GM21529 (cell line): Measurements from ENCODE around the gene FGGY.

Experiments used
- ATAC-seq: cut with Tn5 transposase; IDR thresholded peaks from one replicate; pipeline ENCODE4 v1.9.1; 2021; ENCODE audit not compliant: unreplicated experiment

FGGY gene

DNA sequence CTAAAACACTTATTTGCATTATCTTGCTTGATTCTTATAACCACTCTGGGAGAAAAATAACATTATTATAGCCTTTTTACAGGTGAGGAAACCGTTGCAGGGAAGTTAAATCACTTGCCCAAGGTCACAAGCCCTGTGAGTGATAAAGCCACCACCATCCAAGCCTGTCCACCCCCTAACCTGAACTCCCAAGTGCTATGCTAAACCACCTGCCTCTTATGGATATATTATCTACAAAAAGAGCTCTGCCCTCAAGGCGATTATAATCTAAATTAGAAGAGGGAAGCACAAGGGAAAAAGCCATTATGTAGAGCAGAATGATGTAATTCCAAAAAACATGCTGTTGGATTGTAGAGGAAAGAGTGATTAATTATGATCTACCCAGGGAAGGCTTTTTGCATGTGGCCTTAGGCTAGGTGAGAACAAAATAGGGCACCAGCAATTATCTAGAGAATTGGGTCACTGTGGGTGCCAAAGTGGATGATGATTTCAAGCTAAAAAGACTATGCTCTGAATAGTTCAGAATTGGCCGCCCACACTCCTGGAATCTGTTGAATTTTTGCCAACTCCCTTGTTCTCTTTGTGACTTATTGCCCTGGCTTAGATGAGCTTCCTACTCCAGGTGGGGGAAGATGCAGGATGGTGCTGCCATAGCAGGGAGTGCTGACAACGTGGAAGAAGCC, 205.3 kb downstream of the FGGY start:
- no peak for ATAC-seq

DNA sequence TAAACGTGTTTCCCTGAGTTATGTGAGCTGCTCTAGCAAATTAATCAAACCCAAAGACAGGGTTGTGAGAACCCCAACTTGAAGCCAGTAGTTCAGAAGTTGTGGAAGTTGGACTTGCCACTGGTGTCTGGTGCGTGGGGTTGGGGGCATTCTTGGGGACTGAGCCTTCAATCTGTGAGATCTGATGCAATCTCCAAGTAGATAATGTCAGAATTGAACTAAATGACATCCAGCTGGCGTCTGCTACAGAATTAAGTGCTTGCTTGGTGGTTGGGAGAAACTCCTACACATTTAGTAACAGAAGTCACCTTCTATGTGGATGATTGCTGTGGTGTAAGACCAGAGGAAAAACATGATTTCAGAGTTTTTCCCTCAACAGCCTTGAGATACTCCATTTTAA, 207.4 kb downstream of the FGGY start:
- no peak for ATAC-seq

DNA sequence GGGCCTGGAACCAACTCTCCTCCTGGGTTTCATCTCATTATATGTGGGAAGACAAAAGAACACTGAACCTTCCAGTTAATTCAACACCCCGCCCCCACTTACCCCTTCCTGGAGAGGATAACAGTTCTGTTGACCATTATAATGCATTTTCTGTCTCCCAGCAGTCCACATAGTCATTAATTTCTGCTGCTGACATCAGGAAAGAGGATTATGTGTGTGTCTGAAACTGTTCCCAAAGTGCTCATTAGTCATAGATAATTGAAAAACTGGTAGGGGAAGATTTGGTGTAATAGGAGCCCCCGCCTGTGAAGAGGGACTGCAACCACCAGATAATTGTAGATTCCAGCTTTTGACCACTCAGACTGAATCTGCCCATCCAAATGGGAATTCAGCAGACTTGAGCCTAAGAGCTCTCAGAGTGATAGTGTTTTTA, 208.7 kb downstream of the FGGY start:
- no peak for ATAC-seq

DNA sequence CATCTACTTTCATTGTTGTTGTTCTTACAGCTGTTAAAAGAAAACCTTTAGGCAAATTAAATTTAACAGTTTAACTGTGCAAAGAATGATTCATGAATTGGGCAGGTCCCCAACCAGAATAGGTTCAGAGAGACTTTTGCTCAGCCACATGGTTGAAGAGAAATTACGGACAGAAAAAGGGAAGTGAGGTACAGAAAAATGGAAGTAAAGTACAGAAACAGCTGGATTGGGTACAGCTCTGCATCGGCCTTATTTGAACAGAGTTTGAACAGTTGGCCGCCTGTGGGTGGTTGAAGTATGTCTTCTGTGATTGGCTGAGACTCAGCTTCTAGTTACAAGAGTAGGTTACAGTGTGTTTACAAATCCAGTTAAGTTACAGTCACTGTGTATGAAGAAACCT, 210.1 kb downstream of the FGGY start:
- ATAC-seq, result peak; percentile 90

DNA sequence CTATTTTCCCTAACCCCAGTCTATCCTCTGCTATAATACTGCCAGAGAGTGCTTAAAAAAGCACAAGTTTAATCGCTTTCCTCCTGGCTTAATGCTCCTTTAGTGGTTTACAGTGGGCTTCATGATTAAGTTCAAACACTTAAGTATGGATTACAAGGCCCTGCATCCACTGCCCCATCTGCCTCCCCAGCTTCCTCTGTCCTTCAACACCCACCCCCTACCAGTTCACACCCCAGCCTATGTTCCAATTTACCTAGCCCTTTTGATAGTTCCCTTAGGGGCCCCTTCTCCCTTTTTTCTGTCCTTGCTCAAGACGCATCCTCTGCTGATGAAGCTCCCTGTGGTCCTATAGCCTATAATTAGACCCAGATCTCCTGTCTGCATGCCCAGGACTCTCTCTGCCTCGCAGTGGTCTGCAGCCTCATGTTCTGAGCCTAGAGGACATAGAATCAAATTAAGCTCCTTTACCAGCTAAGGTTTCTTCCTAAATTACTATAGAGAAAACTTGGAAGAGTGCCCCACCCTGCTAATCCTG, 212.5 kb downstream of the FGGY start:
- ATAC-seq, result no peak

DNA sequence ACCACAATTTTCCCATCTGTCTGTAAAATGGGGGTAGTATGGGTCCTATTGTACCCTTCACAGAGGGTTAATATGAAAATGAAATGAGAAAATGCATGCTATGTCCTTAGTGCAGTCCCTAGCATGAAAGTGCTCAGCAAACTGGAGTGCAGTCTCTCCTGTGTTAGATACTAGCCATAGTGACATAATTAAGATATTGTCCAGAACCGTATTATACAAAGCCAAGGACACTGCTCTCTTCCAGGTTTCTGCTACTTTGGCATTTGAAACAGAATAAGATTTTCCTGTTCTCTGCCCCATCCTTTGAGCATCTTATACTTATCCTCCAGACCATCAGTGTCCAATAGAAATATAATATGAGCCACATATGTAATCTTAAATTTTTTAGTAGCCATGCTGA, 213.4 kb downstream of the FGGY start:
- no peak for ATAC-seq

DNA sequence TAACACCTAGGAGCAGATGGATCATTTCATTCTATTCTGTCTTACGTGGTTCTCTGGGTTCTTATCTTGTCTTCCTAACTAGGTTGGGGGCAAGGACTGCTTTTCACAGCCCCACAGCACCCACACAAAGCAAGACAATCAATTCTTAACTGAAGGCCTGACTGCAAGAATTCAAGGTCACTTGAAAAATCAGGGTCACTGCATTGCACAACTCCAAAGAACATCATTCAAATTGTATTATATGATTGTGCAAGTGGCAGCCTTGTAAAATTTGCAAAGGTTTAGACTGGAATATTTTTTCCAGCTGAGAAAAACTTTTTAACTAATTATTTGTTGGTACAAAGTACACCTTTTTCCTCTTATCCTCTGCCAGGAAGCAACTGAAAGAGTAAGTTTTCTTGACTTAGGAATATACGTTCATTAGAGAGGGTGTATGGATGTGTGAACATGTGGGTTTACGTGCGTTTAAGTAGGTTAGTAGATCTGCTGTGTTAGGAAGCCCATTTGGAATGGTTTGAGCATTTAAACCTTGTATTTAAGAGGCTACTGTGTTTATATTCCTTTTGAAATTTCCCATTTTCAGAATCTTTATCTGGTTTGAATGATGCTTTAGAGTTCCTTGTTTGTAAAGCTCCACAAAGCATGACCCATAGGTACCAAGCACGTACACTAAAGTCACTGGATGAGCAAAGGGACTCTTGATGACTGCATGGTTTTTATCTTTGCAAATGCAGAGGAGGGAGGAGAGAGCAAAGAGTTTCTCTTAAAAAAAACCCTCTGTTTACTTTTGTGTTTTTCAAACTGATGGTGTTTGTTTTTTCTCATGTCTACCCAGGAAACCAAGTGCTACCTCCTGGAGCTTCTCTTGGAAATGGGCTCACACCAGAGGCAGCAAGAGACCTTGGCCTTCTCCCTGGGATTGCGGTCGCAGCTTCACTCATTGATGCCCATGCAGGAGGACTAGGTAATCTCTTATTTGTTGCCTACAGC, 214.9 kb downstream of the FGGY start:
- ATAC-seq, result no peak

DNA sequence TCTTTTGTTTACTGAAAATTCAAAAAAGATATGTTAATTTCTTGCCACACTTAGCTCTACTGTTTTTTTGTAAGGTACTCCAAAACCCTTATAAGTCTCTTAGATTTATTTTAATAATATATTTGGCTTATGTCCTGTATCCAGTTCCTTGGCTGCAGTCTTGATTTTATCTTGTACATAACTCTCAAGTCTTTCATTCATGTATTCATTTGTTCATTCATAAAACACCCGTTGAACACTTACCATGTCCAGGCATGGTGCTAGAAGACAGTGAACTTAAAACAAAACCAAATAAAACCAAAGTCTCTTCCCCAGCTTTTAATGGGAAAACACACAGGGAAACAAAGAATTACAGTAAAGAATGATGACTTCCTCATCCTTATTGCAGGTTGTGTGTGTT, 215.8 kb downstream of the FGGY start:
- no peak for ATAC-seq

DNA sequence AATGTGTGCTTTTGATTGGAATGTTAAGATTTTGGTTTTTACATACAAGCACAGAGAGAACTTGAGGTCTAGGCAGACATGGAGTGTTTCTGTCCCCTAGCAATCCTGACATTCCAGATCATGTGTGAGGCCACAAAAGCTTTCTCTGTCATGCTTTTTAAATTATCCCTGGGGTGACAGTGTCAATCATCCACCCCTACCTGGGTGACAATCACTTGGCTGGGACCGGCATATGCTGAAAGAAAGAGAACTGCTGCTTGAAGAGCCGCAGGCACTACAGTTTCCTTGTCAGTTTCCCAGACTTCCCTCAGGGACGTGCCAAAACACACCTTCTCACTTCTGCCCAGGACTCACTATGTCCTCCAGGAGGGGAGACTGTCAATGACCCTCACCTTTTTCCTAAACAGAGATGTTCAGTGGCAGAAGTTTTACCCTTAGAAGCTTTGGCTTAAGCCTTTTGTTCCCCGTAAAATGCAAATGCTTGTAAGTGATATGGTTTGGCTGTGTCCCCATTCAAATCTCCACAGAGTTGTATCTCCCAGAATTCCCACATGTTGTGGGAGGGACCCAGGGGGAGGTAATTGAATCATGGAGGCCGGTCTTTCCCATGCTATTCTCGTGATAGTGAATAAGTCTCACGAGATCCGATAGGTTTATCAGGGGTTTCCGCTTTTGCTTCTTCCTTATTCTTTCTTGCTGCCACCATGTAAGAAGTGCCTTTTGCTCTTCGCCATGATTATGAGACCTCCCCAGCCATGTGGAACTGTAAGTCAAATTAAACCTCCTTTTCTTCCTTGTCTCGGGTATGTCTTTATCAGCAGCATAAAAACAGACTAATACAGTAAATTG, 217.4 kb downstream of the FGGY start:
- ATAC-seq, result no peak

DNA sequence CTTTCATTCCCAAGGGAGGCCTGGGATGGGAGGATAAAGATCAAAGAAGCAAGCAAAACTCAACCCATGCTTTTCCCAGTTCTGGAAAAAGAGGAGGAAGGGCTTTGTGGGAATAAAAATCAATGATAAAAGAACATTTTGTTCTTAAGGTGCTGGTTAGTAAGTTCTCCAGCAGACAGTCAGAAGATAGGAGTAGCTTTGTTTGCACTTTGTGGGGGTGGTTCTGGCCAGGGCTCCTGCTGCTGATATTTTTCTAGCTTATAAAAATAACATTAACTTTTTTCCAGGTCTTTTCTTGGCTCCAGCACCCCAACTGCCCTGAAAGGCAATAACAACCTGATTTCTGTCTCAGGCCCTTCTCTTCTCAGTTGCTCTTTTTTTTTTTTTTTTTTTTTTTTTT, 220.0 kb downstream of the FGGY start:
- no peak for ATAC-seq

DNA sequence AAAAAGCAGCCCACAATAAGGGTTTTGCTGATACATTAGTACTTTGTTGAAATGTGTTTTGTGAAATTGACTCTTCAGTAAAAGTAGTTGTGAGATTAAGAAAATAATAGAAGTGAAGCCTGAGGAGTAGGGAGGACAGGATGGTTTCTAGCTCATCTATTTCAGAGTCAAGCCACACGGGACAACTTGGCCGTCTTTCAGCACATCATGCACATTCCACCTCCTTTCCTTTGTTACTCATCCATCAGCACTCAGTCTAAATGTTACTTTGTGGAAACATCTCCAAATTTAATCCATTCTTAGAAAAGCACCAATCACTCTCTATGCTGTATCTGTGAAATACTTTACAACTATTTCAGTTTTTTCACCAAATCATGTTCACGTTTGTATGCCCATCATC, 223.3 kb downstream of the FGGY start:
- ATAC-seq, result no peak

DNA sequence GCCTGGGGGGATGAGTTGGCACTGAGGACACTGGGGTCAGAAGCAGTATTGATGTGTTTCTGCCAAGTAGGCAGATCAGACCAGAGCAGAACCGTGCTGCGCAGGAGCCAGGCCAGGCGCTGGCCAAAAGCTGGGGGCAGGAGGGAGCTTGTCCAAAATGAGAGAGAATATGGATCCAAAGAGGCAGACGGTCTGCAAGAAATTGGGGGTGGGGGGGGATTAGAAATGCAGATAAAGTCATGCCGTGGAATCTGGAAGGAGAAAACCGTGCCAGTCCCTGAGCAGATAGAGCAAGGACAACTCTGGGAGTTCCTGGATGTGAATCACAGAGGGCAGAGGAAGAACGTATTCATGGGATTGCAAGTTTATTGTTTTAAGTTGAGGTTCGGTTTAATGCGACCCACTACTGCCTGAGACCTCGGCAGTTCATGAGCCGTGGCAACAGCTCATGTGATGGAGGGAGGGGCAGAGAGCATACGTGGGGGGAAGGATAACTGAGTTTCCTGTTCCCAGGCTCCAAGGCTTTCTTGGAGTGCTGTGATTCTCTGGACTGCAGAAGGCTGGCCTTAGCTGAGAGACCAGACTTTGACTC, 224.0 kb downstream of the FGGY start:
- ATAC-seq, result no peak

DNA sequence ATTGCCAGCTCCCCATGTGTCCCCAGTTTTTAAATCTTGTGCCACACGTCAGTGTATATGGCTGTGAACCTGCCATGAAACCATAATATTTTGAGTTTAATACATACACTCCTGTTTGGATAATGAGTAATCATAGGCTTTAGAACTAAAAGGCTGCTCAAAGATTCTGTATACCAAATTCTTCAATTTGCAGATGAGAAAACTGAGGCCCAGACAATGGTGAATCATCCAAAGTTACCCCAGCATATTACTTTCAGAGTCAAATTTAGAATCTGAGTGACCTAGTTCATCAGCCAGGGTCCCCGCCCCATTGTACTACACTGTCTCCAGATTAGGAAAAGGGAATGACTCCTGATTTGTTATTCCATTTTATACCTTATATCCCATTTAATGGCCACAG, 224.6 kb downstream of the FGGY start:
- no peak for ATAC-seq

DNA sequence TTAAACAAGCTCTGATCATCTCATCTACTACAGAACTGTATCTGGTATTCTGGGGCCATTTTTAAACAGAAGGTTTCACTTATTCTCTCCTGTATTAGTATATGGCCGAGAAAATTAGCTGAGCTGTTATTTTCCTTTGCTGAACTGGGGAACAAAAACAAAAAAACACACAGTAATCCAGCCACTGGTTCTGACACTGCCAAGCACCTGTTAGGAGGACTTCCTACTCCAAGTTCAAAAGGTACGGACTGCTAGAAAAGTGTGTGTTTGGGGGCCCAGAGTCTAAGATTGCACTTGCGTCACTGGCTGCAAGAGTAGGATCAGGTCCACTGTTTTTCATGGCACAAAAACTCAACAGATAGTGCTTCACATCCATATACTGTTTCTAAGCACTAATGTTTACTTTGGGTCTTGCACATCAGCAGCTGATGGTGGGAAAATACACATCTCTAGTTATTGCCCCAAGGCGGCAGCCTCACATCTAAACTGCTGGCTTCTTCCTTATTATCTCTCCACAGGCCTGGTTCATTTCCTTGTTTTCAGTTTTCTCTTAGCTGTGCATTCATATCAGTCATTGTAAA, 226.1 kb downstream of the FGGY start:
- ATAC-seq, result no peak

DNA sequence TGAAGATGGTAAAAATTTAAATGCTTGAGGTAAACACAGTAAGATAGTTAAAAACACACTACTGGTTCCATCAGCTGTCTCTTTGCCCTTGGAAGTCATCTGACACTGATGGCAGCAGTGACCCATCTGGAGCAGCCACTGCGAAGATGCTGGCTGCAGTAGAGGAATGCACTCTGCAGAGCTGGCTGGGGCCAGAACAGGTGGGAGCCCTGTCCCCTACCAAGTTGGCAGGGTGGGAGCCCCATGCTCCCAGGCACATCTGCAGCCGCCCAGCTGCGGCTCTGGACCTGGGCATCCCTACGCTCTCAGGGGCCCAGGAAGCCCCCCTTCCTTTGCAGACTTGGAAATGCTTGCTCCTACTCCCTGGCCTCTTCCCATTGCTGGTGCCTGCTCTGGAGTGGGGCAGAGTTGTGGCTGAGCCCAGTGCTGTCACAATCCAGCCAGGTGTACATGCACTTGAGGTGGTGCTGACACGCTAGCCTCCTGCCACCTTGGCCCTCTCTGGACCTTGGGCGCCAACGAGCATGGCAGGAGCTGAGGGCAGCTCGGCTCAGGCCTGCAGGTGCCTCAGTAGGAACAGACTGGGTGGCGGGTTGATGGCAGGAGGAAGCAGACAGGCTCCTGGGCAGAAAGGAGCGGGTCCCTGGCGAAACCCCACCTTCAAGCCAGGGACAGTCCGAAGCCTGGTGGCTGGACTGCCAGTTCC, 227.0 kb downstream of the FGGY start:
- no peak for ATAC-seq

DNA sequence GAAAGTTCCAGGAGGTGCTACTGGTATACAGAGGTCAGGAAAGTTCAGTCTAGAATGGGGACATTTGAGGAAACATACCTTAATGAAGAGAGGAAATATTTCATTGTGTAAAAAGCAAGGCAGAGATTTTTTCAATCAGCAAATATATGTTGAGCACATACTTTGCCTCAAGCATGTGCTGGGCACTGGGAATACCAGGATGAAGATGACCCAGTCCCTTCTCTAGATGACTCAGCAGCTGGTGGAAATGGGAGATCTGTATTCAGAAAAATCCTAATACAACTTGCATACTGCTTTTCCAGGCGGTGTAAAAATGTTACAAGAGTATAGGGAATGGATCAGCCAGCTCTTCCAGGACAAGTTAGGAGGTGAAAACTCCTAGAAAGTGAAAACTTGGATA, 229.3 kb downstream of the FGGY start:
- no peak for ATAC-seq

DNA sequence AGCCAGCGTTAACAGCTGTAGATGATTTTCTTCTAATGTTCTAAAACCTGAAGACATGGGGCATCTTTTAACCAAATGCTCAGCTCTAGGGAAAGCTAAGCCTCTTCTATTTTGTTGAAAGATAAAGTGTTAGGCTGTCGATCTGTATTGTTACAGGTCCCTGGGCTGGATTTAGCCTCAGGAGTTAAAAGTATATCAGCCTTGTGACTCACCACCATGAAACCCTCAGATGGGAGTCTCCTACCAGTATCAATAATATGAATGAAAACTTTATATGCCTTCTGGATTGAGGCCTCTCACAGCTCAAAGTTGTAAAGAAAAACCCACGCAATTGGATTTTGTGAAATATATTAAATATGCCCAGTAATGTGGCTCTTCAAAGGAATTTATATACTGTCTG, 231.6 kb downstream of the FGGY start:
- ATAC-seq, result no peak

DNA sequence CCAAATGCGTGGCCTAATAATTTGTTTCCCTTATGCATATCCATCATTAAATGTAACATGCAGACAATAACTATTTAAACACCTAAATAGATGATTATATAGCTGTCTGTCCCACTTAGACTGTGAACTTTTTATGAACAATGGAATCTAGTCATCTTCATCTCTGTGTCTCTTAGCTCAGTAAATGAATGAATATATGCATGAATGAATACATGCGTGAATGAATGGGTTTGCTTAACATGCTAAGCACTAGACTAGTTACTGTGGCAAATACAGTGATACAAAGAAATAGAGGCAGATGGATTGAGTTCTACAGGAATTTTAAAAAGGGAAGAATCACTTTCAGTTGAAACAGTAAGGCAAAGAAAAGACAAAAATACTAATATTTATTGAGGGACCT, 232.0 kb downstream of the FGGY start:
- no peak for ATAC-seq

DNA sequence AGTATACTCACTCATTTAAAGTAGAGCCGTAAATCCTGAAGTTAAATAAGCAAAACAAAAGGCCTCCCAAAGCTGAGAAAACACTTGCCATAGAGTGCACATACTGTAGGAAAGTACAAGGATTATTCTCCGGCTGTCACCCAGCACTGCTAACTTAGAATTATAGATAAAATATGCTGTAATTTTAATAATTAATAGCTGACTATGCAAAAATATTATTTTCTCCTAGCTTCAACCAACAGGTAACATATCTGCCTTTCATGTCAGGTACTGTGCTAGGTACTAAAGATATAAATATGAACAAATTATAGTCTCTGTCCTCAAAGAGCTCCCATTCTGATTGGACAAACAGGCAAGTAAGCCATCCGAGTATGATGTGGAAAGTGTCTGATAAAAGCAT, 233.2 kb downstream of the FGGY start:
- ATAC-seq, result no peak

DNA sequence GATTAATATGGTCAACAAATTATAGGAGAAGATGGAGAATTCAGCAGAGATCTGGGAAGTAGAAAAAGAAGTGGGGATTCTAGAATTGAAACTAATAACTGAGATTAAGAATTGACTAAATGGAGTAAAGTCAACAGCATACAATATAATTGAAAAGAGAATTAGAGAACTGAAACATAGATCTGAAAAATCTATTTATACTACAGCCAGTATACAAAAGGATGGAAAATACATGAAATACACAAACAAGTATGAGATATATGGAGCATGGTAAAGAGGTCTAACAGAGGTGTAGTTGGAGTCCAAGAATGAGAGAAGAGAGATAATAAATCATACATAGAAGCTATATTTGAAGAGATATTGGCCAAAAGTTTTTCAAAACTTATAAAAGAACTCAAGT, 235.2 kb downstream of the FGGY start:
- ATAC-seq, result peak; percentile 74
